ENCODE measurements around the gene GAS2L1.

Gene GAS2L1

GRCh38 chr22:29339381-29340235, 33.2 kb downstream of the GAS2L1 start:
- no peak for ATAC-seq
- TF ChIP-seq OSR1 (CRISPR knock-in tag; IDR thresholded peaks at IDR 0.05) (no peak), ISL1 (CRISPR knock-in tag; IDR thresholded peaks at IDR 0.05) (no peak), ZFP30 (CRISPR knock-in tag; IDR thresholded peaks at IDR 0.05) (no peak), SNAI2 (CRISPR knock-in tag; IDR thresholded peaks at IDR 0.05) (no peak), PATZ1 (CRISPR knock-in tag; IDR thresholded peaks at IDR 0.05; ENCODE audit: borderline replicate concordance) (no peak), ZNF8 (CRISPR knock-in tag; IDR thresholded peaks at IDR 0.05) (no peak), ZNF70 (CRISPR knock-in tag; IDR thresholded peaks at IDR 0.05) (no peak), ESRRG (CRISPR knock-in tag; IDR thresholded peaks at IDR 0.05) (no peak), BACH2 (CRISPR knock-in tag; IDR thresholded peaks at IDR 0.05; ENCODE audit: borderline replicate concordance) (no peak), ZFP3 (CRISPR knock-in tag; IDR thresholded peaks at IDR 0.05) (no peak), ZNF565 (CRISPR knock-in tag; conservative IDR thresholded peaks at IDR 0.05; ENCODE audit: low read depth) (no peak), POU6F1 (CRISPR knock-in tag; IDR thresholded peaks at IDR 0.05; ENCODE audit: borderline replicate concordance, low read depth) (no peak), TOX (CRISPR knock-in tag; IDR thresholded peaks at IDR 0.05; ENCODE audit: borderline replicate concordance) (no peak), CSDC2 (CRISPR knock-in tag; IDR thresholded peaks at IDR 0.05) (no peak), ARNTL (CRISPR knock-in tag; IDR thresholded peaks at IDR 0.05; ENCODE audit: borderline replicate concordance, low read depth) (no peak), TCF4 (CRISPR knock-in tag; IDR thresholded peaks at IDR 0.05; ENCODE audit: borderline replicate concordance) (no peak), ZC3H10 (CRISPR knock-in tag; IDR thresholded peaks at IDR 0.05) (no peak), PPARA (CRISPR knock-in tag; IDR thresholded peaks at IDR 0.05; ENCODE audit: borderline replicate concordance) (no peak), CSRNP3 (CRISPR knock-in tag; IDR thresholded peaks at IDR 0.05) (no peak)

GRCh38 chr22:29340566-29340965, 34.1 kb downstream of the GAS2L1 start:
- ATAC-seq, result no peak
- TF ChIP-seq ZFP3 (CRISPR knock-in tag; IDR thresholded peaks at IDR 0.05) (no peak), BACH2 (CRISPR knock-in tag; IDR thresholded peaks at IDR 0.05; ENCODE audit: borderline replicate concordance) (no peak), ZNF70 (CRISPR knock-in tag; IDR thresholded peaks at IDR 0.05) (no peak), ZC3H10 (CRISPR knock-in tag; IDR thresholded peaks at IDR 0.05) (no peak), CREB5 (CRISPR knock-in tag; IDR thresholded peaks at IDR 0.05; ENCODE audit: low read depth) (no peak), ZNF8 (CRISPR knock-in tag; IDR thresholded peaks at IDR 0.05) (no peak), RARB (CRISPR knock-in tag; IDR thresholded peaks at IDR 0.05) (no peak), ZFP30 (CRISPR knock-in tag; IDR thresholded peaks at IDR 0.05) (no peak), CSDC2 (CRISPR knock-in tag; IDR thresholded peaks at IDR 0.05) (no peak), PPARA (CRISPR knock-in tag; IDR thresholded peaks at IDR 0.05; ENCODE audit: borderline replicate concordance) (no peak), ISL1 (CRISPR knock-in tag; IDR thresholded peaks at IDR 0.05) (no peak)

GRCh38 chr22:29341056-29341848, 34.8 kb downstream of the GAS2L1 start:
- no peak for TF ChIP-seq ZNF70 (CRISPR knock-in tag; IDR thresholded peaks at IDR 0.05)
- TF ChIP-seq CREB5 (CRISPR knock-in tag; IDR thresholded peaks at IDR 0.05; ENCODE audit: low read depth), result no peak
- no peak for TF ChIP-seq ZC3H10 (CRISPR knock-in tag; IDR thresholded peaks at IDR 0.05)
- TF ChIP-seq GLIS3 (CRISPR knock-in tag; IDR thresholded peaks at IDR 0.05), result no peak
- no peak for TF ChIP-seq ARNTL (CRISPR knock-in tag; IDR thresholded peaks at IDR 0.05; ENCODE audit: borderline replicate concordance, low read depth)
- TF ChIP-seq ZFP30 (CRISPR knock-in tag; IDR thresholded peaks at IDR 0.05), result no peak
- no peak for TF ChIP-seq PATZ1 (CRISPR knock-in tag; IDR thresholded peaks at IDR 0.05; ENCODE audit: borderline replicate concordance)
- no peak for ATAC-seq
